ENCODE results near the gene PLA2G2F. TPM values are rescaled to one million over a fixed set of nuclear protein-coding genes. Genes with fewer than 3 reads are reported as not detected.

The PLA2G2F gene
- total and polyA plus RNA-seq, 2 experiments from 2014 or later, result not detected

GRCh38 chr1:20154301-20154831 lies 15.2 kb downstream of the PLA2G2F start:
- H3K27me3 ChIP-seq (ENCODE audit: insufficient read depth), result no peaks in the 10 kb centered on the region
- no peaks in the 10 kb centered on the region for H3K79me2 ChIP-seq (replicated peaks; ENCODE audit: insufficient read depth)
- H3K4me1 Mint-ChIP-seq, result peaks cover 21% of the 10 kb centered on the region
- ATAC-seq, result no peak
- no peak overlapping the region for H3K4me2 ChIP-seq
- peaks cover 6% of the 10 kb centered on the region for H3K27me3 Mint-ChIP-seq (ENCODE audit: insufficient read depth, low read depth, poor library complexity)
- no peak overlapping the region for H3K4me3 Mint-ChIP-seq
- no peak overlapping the region for H3K27ac Mint-ChIP-seq
- H2AFZ ChIP-seq, result no peak overlapping the region
- H3K9me3 Mint-ChIP-seq, result peaks cover 10% of the 10 kb centered on the region
- no peaks in the 10 kb centered on the region for H3K36me3 ChIP-seq (ENCODE audit: insufficient read depth)
- H3K27ac ChIP-seq (ENCODE audit: low read depth), result no peak overlapping the region
- 0 out of 2 replicates have a peak, but pooled peaks cover 3% of the 10 kb centered on the region for H3F3A ChIP-seq (replicated peaks; ENCODE audit: low read depth)
- TF ChIP-seq EZH2 (IDR thresholded peaks at IDR 0.05; ENCODE audit: low read depth, unreplicated experiment) (no peak), ETS1 (IDR thresholded peaks at IDR 0.05) (no peak), STAT1 (IDR thresholded peaks at IDR 0.05; ENCODE audit: unreplicated experiment) (no peak), JUNB (IDR thresholded peaks at IDR 0.05; ENCODE audit: unreplicated experiment) (no peak), EZH2phosphoT487 (IDR thresholded peaks at IDR 0.05; ENCODE audit: unreplicated experiment) (no peak), ZNF331 (CRISPR knock-in tag; IDR thresholded peaks at IDR 0.05; ENCODE audit: low read depth) (no peak), NANOG (IDR thresholded peaks at IDR 0.05; ENCODE audit: borderline replicate concordance) (no peak), POLR2AphosphoS5 (IDR thresholded peaks at IDR 0.05; ENCODE audit: low read depth) (no peak)
- H4K20me1 ChIP-seq (replicated peaks; ENCODE audit: insufficient read depth), result no peaks in the 10 kb centered on the region
- no peak for DNase-seq (ENCODE audit: low spot score)
- H3K9me2 ChIP-seq (ENCODE audit: insufficient read depth), result no peaks in the 10 kb centered on the region
- peaks cover 9% of the 10 kb centered on the region; the same call in 1 of the 2 replicates for H3K4me1 ChIP-seq (ENCODE audit: insufficient read depth)
- H3K4me3 ChIP-seq, result no peak overlapping the region
- H3K36me3 Mint-ChIP-seq (ENCODE audit: low read depth), result no peaks in the 10 kb centered on the region

GRCh38 chr1:20158358-20159070 lies 19.4 kb downstream of the PLA2G2F start:
- Histone ChIP-seq H3K36me3 (ENCODE audit: insufficient read depth) (no peaks in the 10 kb centered on the region), H3F3A (replicated peaks; ENCODE audit: low read depth) (no peaks in the 10 kb centered on the region), H3K4me2 (no peak overlapping the region), H3K4me3 (no peak overlapping the region), H3K27me3 (ENCODE audit: insufficient read depth) (no peaks in the 10 kb centered on the region), H3K4me1 (ENCODE audit: insufficient read depth) (no peaks in the 10 kb centered on the region), H2AFZ (no peak overlapping the region), H3K79me2 (replicated peaks; ENCODE audit: insufficient read depth) (no peaks in the 10 kb centered on the region), H3K9me2 (ENCODE audit: insufficient read depth) (no peaks in the 10 kb centered on the region), H4K20me1 (replicated peaks; ENCODE audit: insufficient read depth) (no peaks in the 10 kb centered on the region), H3K27ac (ENCODE audit: low read depth) (no peak overlapping the region)
- ATAC-seq (no peak), DNase-seq (ENCODE audit: low spot score) (no peak)
- peaks cover 9% of the 10 kb centered on the region for H3K27me3 Mint-ChIP-seq (ENCODE audit: insufficient read depth, low read depth, poor library complexity)
- peaks cover 22% of the 10 kb centered on the region for H3K36me3 Mint-ChIP-seq (ENCODE audit: low read depth)
- H3K9me3 Mint-ChIP-seq, result peaks cover 50% of the 10 kb centered on the region
- H3K4me3 Mint-ChIP-seq, result no peak overlapping the region
- H3K27ac Mint-ChIP-seq, result no peak overlapping the region
- peaks cover 8% of the 10 kb centered on the region for H3K4me1 Mint-ChIP-seq
- TF ChIP-seq EZH2phosphoT487 (IDR thresholded peaks at IDR 0.05; ENCODE audit: unreplicated experiment), result no peak
- TF ChIP-seq CREB1 (CRISPR knock-in tag; IDR thresholded peaks at IDR 0.05; ENCODE audit: low read depth), result no peak
- no peak for TF ChIP-seq ZNF114 (CRISPR knock-in tag; IDR thresholded peaks at IDR 0.05)
- no peak; a peak in 1 of 4 replicates for TF ChIP-seq CTCF (conservative IDR thresholded peaks at IDR 0.05; ENCODE audit: low read depth in 2 of 2)
- no peak for TF ChIP-seq NANOG (IDR thresholded peaks at IDR 0.05; ENCODE audit: borderline replicate concordance)
- no peak for TF ChIP-seq STAT1 (IDR thresholded peaks at IDR 0.05; ENCODE audit: unreplicated experiment)
- no peak for TF ChIP-seq ZNF331 (CRISPR knock-in tag; IDR thresholded peaks at IDR 0.05; ENCODE audit: low read depth)
- TF ChIP-seq JUNB (IDR thresholded peaks at IDR 0.05; ENCODE audit: unreplicated experiment), result no peak
- no peak for TF ChIP-seq ZNF462 (CRISPR knock-in tag; IDR thresholded peaks at IDR 0.05)
